Vagina (tissue), 2 donors: Measurements from ENCODE around the gene OAS2.

ENCODE experiments used
- CTCF ChIP-seq, 3 experiments: fragments of 450-650 bp in 2 of 3; fragments of 200-600 bp in 1 of 3; sonication (generic) in 1 of 3; IDR thresholded peaks; one replicate each; pipeline ENCODE4 v1.5.1; 2017 to 2019; ENCODE audit warnings: antibody characterized with exemption in 3 of 3, mild to moderate bottlenecking in 2 of 3, moderate library complexity in 2 of 3
- POLR2A ChIP-seq, 2 donors: fragments of 450-650 bp; IDR thresholded peaks; one replicate each; pipeline ENCODE4 v1.6.1; 2017; ENCODE audit warnings: antibody characterized with exemption in 2 of 2, mild to moderate bottlenecking in 2 of 2, moderate library complexity in 2 of 2
- POLR2AphosphoS5 ChIP-seq, 2 donors: sonication (generic); formaldehyde crosslinking; IDR thresholded peaks; one replicate each; pipeline ENCODE4 v1.9.0; 2017; ENCODE audit warnings: antibody characterized with exemption in 2 of 2, mild to moderate bottlenecking in 2 of 2, low read depth in 1 of 2; ENCODE audit not compliant: insufficient read depth in 1 of 2

GRCh38 chr12:112950701-112951100, 27.6 kb upstream of the OAS2 start:
- no peak for TF ChIP-seq POLR2A (IDR thresholded peaks at IDR 0.05)
- no peak for TF ChIP-seq CTCF (IDR thresholded peaks at IDR 0.05)
- TF ChIP-seq POLR2AphosphoS5 (IDR thresholded peaks at IDR 0.05; ENCODE audit: insufficient read depth in 1 of 2, low read depth in 1 of 2) = no peak
